Hindlimb muscle (tissue), 1 donor: ENCODE data around the gene PAX5. TPM values are rescaled to one million over a fixed set of nuclear protein-coding genes. Genes with fewer than 3 reads are reported as not detected.

Source experiments
- DNase-seq: peaks from one replicate; pipeline ENCODE4 v3.0.0-alpha.2; 2013
- polyA plus RNA-seq: library from polyadenylated mRNA; unstranded; fragments of 120-200 nt; gene quantifications from one replicate; pipeline ENCODE4 v1.2.1, GENCODE V29; 2013; ENCODE audit not compliant: insufficient read length

Gene PAX5
- polyA plus RNA-seq, 1 donor = 0.21 TPM

DNA sequence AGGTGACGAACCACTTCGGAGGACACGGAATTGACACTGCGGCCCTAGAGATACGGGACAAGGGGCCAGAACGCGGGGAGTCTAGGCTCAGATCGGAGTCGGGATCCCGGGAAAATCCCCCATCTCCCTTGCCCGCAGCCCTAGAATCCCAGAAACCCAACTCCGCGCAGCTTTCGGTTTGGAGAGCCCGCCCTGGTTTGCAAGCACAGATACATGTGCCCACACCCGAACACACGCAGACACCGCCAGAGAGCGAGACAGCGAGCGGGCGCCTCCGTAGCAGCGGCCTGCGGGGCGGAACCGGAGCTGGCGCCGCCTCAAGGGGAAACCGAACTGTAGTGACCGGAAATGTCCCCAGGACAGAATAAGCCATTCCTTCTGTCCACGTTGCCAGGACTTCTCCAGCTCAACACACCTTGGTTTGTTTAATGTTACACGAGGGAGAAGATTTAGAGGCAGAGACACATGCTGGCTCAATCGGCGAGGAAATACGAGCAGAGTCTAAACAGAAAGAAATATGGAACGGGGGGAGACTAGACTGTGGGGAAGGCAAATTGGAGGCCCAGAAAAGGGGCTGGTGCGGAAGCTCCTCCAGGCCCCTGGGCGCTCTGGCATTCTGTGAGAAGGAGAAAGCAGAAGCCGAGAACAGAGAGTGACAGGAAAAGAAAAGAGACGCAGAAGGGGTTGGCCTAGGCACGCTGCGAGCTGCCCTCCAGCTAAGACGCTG lies 2.9 kb upstream of the PAX5 start:
- DNase-seq = peak; percentile 43

DNA sequence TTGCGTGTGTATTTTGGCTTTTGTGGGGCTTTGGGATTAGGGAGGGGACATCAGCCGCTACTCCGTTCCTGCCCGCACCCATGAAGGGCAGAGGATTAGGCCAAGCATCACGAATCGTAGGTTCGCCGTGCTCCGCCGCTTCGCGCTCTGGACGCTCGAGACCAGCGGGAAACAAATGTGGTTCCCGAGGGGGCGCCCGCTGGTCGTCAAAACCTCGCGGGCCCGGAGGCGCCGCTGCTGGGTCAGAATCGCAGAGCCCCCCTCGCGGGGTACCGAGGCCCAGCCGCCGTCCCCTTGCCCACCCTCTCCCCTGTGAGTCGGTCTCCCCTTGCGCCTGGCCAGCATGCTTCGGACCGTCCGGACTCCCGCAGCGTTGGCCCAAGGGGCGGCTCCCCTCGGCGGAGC lies 2.3 kb upstream of the PAX5 start:
- no peak for DNase-seq

DNA sequence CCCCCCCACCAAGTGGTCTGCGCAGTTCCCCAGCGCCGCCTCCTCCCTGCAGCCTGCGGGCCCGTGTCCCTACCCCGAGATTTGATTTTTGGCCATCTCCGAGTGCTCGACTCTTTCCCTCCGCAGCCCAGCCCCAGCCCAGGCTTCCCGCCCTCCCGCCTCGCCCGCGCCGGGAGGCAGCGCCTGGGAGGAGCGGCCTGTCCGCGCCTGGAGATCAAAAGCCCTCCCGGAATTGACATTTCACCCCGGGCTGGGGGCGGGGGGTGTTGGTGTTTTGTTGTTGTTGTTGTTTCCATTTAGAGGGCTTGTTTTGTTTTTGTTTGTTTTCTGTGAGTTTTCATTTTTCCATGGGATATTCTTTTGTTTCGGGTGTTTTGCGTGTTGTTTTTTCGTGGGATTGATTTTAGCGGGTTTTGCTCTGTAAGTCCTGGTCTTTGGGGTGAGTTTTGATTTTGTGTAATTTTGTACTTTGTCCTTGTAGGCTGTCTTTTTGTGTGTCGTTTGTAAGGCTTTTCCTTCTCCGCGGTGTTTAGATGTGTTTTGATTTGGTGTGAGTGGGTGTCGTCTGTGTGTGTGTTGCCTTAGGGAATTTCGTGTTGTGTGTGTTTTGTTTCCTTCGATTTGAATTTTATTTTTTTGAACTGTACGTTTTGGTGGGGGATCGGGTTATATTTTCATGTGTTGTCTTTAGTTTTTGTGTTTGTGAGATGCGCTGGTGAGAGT lies 1.7 kb upstream of the PAX5 start:
- DNase-seq = peak; percentile 35

DNA sequence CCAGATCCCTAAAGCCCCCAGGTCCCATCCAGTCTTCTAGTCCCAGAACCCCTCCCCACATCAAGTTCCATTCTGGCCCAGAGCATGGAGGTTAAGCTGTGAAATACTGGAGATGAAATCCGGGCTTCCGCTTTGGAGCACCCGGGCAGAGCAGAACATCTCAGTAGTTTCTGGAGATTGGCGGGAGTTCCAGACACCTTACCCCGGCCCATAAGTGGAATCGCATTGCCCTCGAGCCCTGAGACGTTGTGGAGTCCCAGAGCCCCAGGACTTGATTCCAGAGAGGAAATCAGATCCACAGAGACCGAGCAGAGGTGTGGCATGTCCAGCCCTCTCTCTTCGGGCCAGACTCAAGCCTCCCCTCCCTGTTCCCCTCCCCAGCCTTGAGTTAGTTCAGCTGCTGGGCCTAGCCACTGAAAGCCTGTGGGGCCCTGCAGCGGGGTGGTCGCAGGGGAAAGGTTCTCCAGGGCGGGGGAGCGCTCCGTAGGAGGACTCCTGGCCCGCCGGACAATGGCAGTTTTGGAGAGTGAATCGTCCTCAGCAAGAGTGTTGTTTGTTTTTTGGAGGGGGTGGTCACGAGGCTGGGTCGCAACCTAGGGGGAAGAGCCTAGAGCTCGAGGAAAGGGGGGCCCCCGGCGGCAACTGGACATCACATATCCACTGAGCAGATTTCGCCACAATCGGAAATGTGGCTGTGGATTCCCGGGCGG lies 1.0 kb upstream of the PAX5 start:
- DNase-seq = no peak

DNA sequence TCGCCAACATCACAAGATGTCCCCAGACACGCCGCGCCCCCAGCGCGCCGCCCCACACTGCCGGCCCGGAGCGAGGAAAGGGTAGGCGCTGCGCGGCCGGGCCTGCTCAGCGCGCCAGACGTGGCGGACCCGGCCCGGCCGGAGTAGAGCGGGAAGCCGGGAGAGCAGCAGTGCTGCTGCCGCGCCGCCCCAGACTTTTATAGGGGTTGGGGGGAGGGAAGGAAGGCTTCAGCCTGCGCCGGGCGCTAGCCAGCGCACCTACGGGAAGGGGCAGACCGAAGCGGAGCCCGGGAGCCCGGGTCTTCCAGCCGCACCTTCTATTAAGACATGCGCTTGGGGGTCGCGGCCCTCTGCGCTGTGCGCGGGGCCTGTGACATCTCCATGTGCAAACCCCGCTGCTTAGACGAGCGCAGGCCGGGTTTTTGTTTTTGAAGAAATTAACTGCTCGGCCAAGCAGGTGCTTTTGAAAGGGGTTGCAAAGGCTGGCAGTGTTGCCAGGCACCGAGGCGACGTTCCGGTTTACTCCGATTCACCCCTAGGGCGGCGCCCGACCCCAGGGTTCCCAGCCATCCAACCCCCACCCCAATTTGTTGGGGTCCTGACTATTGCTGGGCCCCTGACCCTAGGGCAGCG lies 353 bp upstream of the PAX5 start:
- peak; percentile 23 for DNase-seq

DNA sequence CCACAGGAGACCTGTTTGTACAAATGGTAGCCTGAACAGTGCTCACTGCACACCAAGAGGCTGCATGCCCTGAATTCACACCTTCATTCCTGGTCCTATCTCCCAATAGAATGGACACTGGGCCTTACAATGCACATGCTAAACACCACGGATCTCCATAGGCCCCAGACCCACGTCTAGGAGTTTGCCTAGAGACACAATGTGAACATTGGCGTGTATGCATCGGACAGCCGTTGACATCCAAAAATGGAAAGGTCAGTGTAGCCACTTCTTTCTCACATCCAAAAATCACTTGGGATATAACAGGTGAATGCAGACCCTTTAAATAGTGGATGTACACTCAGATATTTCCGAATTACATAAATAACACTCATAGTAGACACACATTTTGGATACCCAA lies 927 bp downstream of the PAX5 start:
- DNase-seq = no peak

DNA sequence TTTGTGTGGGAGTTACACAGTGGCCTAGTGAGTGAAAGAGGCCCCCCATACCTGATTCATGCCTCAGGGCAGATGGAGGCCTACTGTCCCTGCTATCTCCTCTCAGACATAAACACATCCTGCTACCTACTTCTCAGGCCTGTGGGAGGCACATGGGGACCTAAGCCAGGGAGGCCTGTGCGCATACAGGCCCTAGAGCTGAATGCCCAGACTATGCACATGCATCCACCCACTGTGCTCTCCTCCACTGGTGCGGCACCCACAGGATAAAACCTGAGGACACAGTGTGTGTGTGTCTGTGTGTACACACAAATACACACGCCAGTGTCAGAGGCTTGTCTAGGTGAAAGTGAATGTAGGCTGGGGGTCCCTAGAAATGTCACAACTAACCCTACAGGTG lies 1.4 kb downstream of the PAX5 start:
- no peak for DNase-seq

DNA sequence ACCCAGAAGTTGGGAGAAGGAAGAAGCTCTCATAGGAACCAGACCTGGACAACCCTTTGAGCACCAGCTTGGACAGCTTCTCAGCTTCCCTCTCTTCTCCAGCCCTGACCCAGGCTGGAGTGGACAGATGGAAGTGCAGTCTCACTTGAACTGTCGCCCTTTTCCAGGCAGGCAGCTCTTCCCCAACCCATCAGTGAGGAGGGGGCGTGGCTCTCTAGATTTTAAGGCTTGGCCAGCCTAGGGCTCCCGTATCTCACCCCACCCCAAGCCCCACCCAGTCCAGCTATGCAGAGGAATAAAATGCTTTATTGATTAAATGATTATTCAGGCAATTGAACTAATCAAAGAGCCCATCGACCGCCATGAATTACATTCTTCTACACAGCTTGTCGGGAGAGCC lies 2.2 kb downstream of the PAX5 start:
- no peak for DNase-seq

DNA sequence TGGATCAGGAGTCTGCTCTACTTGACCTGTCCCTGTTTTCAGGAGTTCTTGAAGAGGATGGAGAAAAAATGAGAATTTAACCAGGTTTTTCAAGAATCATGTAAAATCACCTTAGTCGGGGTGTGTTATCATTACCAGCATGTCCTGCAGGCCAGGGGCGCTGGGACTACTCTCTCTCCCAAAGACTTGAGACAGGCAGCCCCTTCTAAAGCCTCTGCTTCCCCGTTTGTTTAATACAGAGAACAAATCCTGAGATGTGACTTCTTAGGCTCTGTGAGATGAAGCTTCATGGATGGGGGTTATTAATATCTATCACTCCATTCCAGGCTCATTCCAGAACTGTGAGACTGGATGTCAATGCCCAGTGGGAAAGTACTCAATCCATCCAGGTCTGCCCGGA lies 3.0 kb downstream of the PAX5 start:
- no peak for DNase-seq

DNA sequence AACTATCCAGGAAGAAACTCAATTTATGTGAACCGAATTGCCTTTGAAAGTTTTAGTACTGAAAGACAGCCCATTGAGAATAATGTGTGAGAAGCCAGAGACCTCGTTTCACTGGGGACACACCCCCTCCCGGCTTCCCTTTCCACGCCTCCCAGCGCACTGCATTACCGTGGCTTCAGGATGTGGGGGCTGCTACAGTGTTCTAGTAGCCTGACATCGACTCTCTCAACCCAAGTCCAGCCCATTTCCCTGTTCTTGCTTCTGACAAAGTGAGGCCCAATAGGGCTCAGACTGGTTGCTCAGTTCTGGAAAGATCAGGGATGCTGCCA lies 3.5 kb downstream of the PAX5 start:
- DNase-seq = no peak

DNA sequence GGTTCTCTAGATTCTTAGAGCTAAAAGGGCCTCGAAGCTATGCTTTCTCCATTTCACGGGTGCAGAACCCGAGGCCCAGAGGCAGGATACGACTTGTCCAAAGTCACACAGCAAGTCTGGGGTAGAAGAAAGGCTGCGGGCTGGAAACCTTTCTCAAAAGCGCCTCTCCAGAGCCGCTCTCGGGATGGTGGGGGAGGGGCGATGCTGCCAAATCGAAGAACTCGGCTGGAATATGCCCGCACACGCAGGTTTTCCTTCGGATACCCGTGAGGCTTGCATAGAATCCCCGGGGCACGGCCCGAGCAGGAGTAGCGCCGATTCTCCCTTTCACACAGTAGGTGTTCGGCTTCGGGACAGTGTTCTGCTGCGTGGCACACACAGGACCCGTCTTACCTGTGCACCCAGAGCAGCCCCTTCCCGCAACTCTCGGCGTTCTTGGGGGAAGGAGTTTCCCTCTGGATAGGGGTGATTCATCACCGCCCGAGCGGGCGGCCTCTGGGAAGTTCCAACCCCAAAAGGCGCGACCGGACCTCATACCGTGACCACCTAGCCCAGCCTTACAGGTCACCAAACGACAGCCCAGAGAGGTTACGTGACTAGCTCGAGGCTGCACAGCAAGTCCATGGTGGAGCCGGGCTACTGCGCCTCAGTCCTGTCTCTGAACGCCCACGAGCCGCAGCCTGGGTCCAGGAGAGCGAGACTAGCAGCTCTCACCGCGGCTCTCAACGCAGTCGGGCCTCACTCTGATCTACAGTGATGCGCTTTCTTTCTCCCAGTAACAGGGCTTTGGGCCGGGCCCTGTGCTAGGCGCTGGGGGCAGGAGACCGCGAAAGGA lies 4.1 kb downstream of the PAX5 start:
- DNase-seq = no peak

DNA sequence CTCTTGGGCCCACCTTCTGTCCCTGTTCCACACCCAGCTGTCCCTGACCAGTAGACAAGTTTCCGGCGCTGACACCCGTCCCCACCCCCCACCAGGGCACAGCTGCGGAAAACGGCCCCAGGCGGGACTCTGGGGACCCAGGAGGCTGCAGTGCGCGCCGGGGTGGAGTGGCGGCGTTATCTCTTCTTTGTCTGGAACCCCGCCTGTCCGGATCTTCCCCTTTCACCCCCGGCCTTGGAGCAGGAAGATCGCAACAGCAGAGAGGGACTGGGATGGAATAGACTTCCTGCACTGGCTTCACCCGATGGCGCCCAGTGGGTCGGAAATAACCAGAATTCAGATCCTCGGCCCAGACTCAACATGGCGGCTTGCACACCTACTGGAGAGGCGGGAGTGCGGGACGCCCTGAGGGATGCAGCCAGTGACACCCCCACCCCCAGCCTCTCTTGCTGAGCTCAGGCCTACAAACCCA lies 4.7 kb downstream of the PAX5 start:
- DNase-seq = no peak

DNA sequence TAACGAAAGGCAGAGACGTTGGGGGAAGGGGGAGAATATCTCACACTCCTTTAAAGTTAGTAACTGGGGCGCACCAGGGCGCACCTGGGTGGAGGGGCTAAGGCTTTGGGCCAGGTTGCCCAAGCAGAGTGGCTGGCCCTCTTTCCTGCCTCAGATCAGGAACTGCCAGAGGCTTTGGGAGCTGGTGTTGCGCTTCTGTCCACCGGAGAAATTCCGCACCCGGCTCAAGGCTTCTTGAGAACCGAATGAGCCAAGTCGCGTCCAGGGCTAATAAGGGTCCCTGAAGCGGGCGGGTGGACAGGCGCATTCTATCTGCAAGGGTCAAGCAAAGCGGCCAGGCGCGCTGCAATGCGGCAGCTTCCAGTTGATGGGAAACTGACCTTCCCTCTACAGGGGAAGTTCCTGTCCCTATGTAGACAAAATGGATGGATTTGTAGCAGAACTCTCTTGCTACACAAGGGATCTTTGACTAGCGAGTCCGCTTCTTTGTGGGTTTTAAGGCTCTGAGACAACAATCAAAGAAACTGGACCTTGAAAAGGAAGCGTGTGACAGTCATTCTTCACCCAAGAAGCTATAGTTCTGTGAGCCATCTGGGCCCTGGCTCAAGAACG lies 5.5 kb downstream of the PAX5 start:
- no peak for DNase-seq

DNA sequence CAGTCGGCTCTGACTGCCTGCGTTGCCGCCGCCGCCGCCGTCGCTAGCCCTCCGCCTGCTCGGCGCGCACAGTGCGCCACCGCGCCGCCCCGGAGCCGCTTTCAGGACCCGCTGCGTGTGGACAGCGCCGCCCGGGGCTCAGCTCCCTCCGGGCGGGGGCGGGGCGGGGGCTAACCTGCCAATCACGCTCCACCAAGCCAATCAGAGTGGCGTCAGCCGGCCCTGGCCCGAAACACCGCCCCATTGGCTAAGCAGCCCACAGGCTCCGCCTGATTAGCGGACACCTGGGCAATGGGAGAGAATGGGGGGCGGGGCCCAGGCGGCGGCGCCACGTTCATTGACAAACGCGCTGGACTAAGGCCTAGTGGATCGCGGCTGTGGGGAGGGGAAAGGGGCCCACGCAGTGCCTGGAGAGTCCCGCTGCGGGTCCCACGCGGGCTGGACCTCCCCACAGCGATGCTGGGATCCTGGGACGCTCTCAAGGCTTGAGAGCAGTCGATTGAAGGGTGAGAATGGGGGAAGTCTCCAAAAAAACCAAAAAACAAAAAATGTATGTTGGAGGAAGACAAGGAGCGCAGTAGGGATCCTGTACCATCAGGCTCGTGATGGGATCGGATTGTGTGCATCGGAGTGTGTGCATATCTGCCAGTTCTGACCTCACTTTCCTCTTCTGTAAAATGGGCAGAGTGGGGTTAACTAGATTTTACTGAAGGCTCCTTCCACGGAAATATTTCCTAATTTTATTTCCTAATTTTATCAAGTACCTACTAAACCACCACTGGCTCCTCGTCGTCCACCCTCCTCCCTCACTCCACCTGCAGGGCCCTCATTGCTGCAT lies 6.3 kb downstream of the PAX5 start:
- peak; percentile 83 for DNase-seq

DNA sequence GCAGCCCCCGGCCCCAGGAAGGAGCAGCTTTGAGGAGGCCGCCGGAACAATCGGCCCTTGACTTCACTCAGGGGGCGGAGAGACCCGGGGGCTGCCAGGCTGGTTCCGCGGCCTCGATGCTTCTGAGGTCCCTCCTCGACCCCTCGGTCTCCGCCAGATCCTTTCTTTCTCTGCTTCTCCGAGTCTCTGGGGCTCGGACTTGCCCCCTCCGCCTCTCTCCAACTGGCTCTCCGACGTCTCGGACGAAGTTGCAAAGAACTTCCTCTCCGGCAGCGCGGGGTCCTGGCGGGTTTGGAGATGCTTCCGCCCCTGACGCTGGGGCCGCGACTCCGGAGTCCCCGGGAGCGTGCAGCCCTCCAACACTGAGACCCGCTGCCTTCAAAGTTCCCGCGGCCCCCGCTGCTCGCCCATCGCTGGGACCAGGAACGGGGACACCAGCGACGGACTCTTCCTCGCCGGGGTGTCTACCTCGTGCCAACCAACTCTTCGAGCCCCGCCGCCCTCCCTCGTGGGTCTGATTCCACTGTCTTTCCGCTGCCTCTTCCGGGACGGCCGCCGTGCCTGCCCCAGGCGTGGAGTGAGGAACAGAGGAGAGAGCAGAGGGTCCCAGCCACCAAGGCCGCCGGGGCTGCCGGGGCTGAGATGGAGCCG lies 7.0 kb downstream of the PAX5 start:
- DNase-seq = no peak

DNA sequence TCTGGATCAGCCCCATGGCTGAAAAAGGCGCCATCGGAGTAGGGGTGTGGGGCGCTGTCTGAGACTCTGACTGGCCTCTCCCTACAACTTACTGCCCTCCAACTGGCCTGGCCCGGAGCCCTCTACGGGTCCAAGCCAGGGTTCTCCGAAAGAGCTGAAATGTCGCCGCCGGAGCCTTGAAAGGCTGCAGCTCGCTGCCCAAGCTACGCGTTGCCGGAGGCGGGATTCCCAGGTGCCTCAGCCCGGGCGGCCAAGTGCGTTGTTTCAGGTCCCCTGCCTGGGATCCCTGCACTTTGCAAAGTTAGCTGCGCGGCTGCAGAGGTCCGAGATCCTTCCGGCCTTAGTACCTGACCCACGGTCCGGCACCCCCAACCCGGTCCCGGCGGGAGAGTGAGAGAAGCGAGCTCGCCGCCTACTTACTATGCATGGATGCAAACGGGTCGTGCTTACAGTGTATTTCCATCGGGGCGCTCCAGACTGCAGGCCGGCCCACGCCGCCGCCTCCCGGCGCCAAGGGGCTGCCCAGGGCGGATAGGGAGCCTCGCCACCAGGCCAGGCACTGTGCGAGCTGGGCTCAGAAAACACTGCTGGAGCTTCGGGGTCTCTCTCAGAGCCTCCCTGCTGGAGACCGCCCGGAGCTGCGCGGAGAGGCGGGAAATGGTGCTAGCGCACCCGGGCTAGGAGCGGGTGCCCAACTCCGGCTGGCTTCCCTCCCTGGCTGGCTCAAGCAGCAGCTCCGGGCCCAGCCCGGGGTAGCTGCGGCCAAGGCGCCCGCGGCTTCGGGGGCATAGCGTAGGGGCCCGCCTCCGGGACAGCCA lies 7.7 kb downstream of the PAX5 start:
- DNase-seq = no peak

DNA sequence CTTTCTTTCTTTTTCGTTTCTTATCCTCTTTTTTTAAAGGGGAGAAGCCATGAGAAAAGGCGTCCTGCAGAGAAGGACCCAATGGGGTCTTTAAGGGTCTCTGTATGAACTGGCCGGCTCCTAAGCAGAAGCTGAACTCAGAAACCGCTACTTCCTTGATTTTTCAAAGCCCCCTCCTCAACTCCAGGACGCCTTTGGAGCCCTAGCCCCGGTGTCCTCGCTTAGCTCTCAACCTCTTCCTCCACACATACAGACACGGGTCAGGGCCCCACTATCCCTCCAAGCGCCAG lies 8.3 kb downstream of the PAX5 start:
- no peak for DNase-seq

DNA sequence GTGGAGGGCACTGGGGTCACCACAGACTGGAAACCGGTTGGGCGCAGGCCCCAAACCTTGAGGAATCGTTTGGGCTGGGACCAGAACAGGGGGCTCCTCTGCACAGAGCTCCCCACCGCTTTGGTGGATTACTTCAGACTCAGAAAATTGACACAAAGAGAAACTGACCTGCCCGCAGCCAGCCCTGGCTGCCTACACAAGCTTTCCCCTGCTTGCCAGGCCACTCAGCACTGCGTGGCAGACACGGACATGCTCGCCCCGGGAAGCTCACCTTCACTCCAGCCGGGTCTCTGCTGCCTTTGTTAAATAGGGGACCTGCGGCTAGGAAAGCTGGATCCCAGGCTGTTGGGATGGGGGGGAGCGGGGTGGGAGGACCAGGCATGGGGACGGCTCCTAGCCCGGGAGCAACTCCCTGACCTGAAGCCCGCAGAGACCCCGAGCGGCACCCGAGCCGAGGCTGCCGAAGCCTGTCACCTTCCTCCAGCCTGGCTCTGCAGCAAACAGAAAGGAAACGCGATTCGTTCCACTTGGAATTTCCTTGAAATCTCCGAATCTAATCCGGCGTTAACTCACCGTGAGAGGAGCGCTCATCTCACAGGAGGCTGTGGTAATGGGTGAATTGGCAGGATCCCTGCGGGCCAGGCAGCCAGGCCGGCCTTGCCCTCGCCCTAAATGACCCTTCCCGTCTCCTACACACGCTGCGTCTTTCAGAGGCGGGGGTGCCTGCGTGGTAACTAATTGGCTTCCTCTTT lies 8.8 kb downstream of the PAX5 start:
- DNase-seq = no peak

DNA sequence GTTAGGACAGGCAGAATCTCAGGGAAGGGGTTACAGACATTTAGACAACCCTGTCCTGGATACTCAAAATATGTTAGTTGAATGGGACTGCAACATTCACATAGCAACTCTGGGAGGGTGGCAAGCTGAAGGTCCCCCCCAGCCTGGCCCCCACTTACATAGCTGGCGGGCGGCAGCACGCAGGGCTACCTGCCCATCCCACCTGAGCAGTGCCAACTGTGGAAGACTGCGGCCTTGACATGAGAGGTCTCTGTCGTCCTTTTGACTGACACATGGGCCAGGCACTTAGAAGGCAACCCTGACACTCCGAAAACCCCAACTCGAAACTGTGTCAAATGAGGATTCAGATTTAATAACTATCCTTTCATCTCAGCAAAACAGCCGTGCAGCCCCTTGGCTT lies 16.5 kb downstream of the PAX5 start:
- DNase-seq = no peak
